Astrocyte (in vitro differentiated cells and primary cell): ENCODE data around the gene TBX21. TPM values are rescaled to one million over a fixed set of nuclear protein-coding genes. Genes with fewer than 3 reads are reported as not detected.

Experiments
- DNase-seq: peaks from one replicate; pipeline ENCODE4 v3.0.0-alpha.2; 2010; ENCODE audit warnings: low read depth
- FAIRE-seq: peaks from 2 replicates; lab custom pipeline; 2011; peaks lifted over from hg19 to GRCh38; lab: Jason Lieb, UNC
- H2AFZ ChIP-seq: 2 replicates; pipeline ENCODE4 v1.6.0; 2012; ENCODE audit warnings: low read depth, low read length, inconsistent platforms
- H3K27ac ChIP-seq: 2 replicates; pipeline ENCODE4 v1.5.1; 2011; ENCODE audit warnings: low read depth, low read length, inconsistent platforms
- H3K27me3 ChIP-seq: 2 replicates; pipeline ENCODE4 v1.6.0; 2011; ENCODE audit warnings: low read length, inconsistent platforms; ENCODE audit not compliant: insufficient read depth
- H3K36me3 ChIP-seq: 2 replicates; pipeline ENCODE4 v1.5.1; 2011; ENCODE audit warnings: low read length, inconsistent platforms; ENCODE audit not compliant: insufficient read depth
- H3K4me1 ChIP-seq: 2 replicates; pipeline ENCODE4 v1.5.1; 2011; ENCODE audit warnings: low read length, inconsistent platforms; ENCODE audit not compliant: insufficient read depth
- H3K4me2 ChIP-seq: 2 replicates; pipeline ENCODE4 v1.6.0; 2012; ENCODE audit warnings: low read length, inconsistent platforms
- H3K4me3 ChIP-seq: 2 replicates; pipeline ENCODE4 v1.5.1; 2011; ENCODE audit warnings: low read depth, mild to moderate bottlenecking, low read length, inconsistent platforms; ENCODE audit not compliant: insufficient read depth
- H3K79me2 ChIP-seq: 2 replicates; pipeline ENCODE4 v1.6.0; 2012; ENCODE audit warnings: mild to moderate bottlenecking, low read length, inconsistent platforms; ENCODE audit not compliant: insufficient read depth
- H3K9ac ChIP-seq: 2 replicates; pipeline ENCODE4 v1.6.0; 2012; ENCODE audit warnings: mild to moderate bottlenecking, low read length, inconsistent platforms
- H3K9me3 ChIP-seq: 2 replicates; pipeline ENCODE4 v1.5.1; 2012; ENCODE audit warnings: low read depth, mild to moderate bottlenecking, low read length, inconsistent platforms; ENCODE audit not compliant: insufficient read depth
- H4K20me1 ChIP-seq: 2 replicates; pipeline ENCODE4 v1.6.0; 2012; ENCODE audit warnings: low read length, inconsistent platforms; ENCODE audit not compliant: insufficient read depth
- H3K27ac Mint-ChIP-seq: one replicate; pipeline ENCODE4 v1.8.0; 2021; ENCODE audit warnings: mild to moderate bottlenecking, mixed read lengths; ENCODE audit not compliant: unreplicated experiment
- H3K27me3 Mint-ChIP-seq: one replicate; pipeline ENCODE4 v1.8.0; 2021; ENCODE audit warnings: low read depth, mixed read lengths; ENCODE audit not compliant: unreplicated experiment
- H3K36me3 Mint-ChIP-seq: one replicate; pipeline ENCODE4 v1.8.0; 2021; ENCODE audit warnings: low read depth, mixed read lengths; ENCODE audit not compliant: unreplicated experiment
- H3K4me1 Mint-ChIP-seq: one replicate; pipeline ENCODE4 v1.8.0; 2021; ENCODE audit warnings: low read depth, mixed read lengths; ENCODE audit not compliant: unreplicated experiment
- H3K4me3 Mint-ChIP-seq: one replicate; pipeline ENCODE4 v1.8.0; 2021; ENCODE audit warnings: mild to moderate bottlenecking, moderate library complexity, mixed read lengths; ENCODE audit not compliant: unreplicated experiment
- H3K9me3 Mint-ChIP-seq: one replicate; pipeline ENCODE4 v1.8.0; 2021; ENCODE audit warnings: mild to moderate bottlenecking, mixed read lengths; ENCODE audit not compliant: unreplicated experiment
- CTCF ChIP-seq: IDR thresholded peaks from 2 replicates; pipeline ENCODE4 v1.5.1; 2011; ENCODE audit warnings: low read depth, mild to moderate bottlenecking, inconsistent platforms, low read length, moderate library complexity; ENCODE audit not compliant: insufficient read depth
- EZH2 ChIP-seq: IDR thresholded peaks from 2 replicates; pipeline ENCODE4 v1.6.1; 2012; ENCODE audit warnings: mild to moderate bottlenecking, low read length, inconsistent platforms; ENCODE audit not compliant: insufficient read depth
- total RNA-seq: library from RNA; stranded (reverse); gene quantifications from 2 replicates; pipeline ENCODE4 v1.2.1, GENCODE V29; 2021

The TBX21 gene
- total RNA-seq, 1 donor from 2014 or later: not detected

GRCh38 chr17:47735536-47736011, 2.5 kb downstream of the TBX21 start:
- H3K27ac ChIP-seq: no peak overlapping the region
- no peak overlapping the region for H3K9ac ChIP-seq
- no peaks in the 10 kb centered on the region for H3K4me1 ChIP-seq
- H3K4me3 ChIP-seq: no peak overlapping the region
- no peaks in the 10 kb centered on the region for H3K79me2 ChIP-seq
- peaks cover 8% of the 10 kb centered on the region for H4K20me1 ChIP-seq
- no peak for FAIRE-seq
- no peaks in the 10 kb centered on the region for H3K9me3 ChIP-seq
- peaks cover 60% of the 10 kb centered on the region for H3K27me3 ChIP-seq
- DNase-seq: no peak
- H3K4me1 Mint-ChIP-seq: no peaks in the 10 kb centered on the region
- peaks cover 68% of the 10 kb centered on the region for H3K27me3 Mint-ChIP-seq
- H2AFZ ChIP-seq: no peak overlapping the region
- no peak overlapping the region for H3K27ac Mint-ChIP-seq
- no peak overlapping the region for H3K4me3 Mint-ChIP-seq
- TF ChIP-seq EZH2 (no peak), CTCF (no peak)
- peaks cover 2% of the 10 kb centered on the region for H3K36me3 Mint-ChIP-seq
- H3K36me3 ChIP-seq: no peaks in the 10 kb centered on the region
- no peak overlapping the region for H3K4me2 ChIP-seq
- H3K9me3 Mint-ChIP-seq: peaks cover 3% of the 10 kb centered on the region

GRCh38 chr17:47736501-47737495, 3.8 kb downstream of the TBX21 start:
- DNase-seq (no peak), FAIRE-seq (no peak)
- no peaks in the 10 kb centered on the region for H3K9me3 ChIP-seq
- no peak overlapping the region for H3K27ac ChIP-seq
- no peak overlapping the region for H3K9ac ChIP-seq
- H4K20me1 ChIP-seq: peaks cover 8% of the 10 kb centered on the region
- Mint-ChIP-seq H3K27me3 (peaks cover 68% of the 10 kb centered on the region), H3K4me1 (no peaks in the 10 kb centered on the region), H3K27ac (no peak overlapping the region), H3K4me3 (no peak overlapping the region), H3K9me3 (peaks cover 9% of the 10 kb centered on the region), H3K36me3 (peaks cover 2% of the 10 kb centered on the region)
- H3K4me3 ChIP-seq: no peak overlapping the region
- H3K79me2 ChIP-seq: no peaks in the 10 kb centered on the region
- H2AFZ ChIP-seq: no peak overlapping the region
- TF ChIP-seq EZH2: no peak
- no peak for TF ChIP-seq CTCF
- no peaks in the 10 kb centered on the region for H3K36me3 ChIP-seq
- H3K27me3 ChIP-seq: peaks cover 54% of the 10 kb centered on the region
- no peaks in the 10 kb centered on the region for H3K4me1 ChIP-seq
- no peak overlapping the region for H3K4me2 ChIP-seq

- FAIRE-seq (no peak), DNase-seq (no peak)
- Histone ChIP-seq H3K36me3 (no peaks in the 10 kb centered on the region), H3K4me3 (no peak overlapping the region), H3K9ac (no peak overlapping the region), H4K20me1 (peaks cover 3% of the 10 kb centered on the region), H3K27ac (no peak overlapping the region), H3K9me3 (no peaks in the 10 kb centered on the region), H2AFZ (no peak overlapping the region), H3K27me3 (peaks cover 45% of the 10 kb centered on the region), H3K4me1 (no peaks in the 10 kb centered on the region), H3K4me2 (no peak overlapping the region), H3K79me2 (no peaks in the 10 kb centered on the region)
- Mint-ChIP-seq H3K27ac (no peak overlapping the region), H3K36me3 (peaks cover 2% of the 10 kb centered on the region), H3K27me3 (peaks cover 57% of the 10 kb centered on the region), H3K4me1 (no peaks in the 10 kb centered on the region), H3K4me3 (no peak overlapping the region), H3K9me3 (peaks cover 9% of the 10 kb centered on the region)
- TF ChIP-seq CTCF (no peak), EZH2 (no peak)
Measured at GRCh38 chr17:47738178-47738577, 5.1 kb downstream of the TBX21 start.
